SK-N-MC (cell line): ENCODE results near the gene CBFB.

ENCODE experiments used
- EZH2 ChIP-seq: fragments of 200-600 bp; sonication (generic); IDR thresholded peaks from one replicate; pipeline ENCODE4 v1.6.1; 2017; ENCODE audit warnings: antibody characterized with exemption
- FOXP2 ChIP-seq: optimal IDR thresholded peaks from 2 replicates; pipeline ENCODE3; 2011; ENCODE audit warnings: mild to moderate bottlenecking, moderate library complexity; ENCODE audit not compliant: insufficient read depth; ENCODE audit errors: extremely low read length, control extremely low read depth
- POLR2AphosphoS5 ChIP-seq: IDR thresholded peaks from 2 replicates; pipeline ENCODE4 v1.6.1; 2012; ENCODE audit warnings: mild to moderate bottlenecking, low read depth, low read length, borderline replicate concordance

DNA sequence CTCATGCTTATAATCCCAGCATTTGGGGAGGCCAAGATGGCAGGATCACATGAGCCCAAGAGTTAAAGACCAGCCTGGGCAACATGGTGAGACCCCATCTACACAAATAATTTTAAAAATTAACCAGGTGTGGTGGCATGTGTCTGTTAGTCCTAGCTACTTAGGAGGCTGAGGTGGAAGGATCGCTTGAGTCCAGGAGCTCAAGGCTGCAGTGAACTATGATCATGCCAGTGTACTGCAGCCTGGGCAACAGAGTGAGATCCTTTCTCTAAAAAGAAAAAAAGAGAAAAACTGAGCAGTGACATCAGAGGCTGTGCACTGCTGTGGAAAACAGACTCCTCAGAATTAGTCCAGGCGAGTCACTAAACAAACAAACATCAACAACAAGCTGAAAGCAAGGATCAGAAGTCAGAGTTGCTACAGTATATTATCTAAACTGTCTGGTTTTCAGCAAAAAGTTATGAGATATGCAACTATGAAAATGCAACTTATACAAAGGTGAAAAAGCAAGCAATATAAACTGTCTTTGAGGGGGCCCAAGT is 39.3 kb downstream of the CBFB start:
- no peak for TF ChIP-seq FOXP2
- TF ChIP-seq EZH2: no peak
- no peak for TF ChIP-seq POLR2AphosphoS5
